C1 segment of cervical spinal cord (tissue), 14 donors: ENCODE results near the gene ACADSB.

Experiments used
- DNase-seq, 14 donors: peaks; one replicate each; lab custom pipeline; 2025; lab: John Stamatoyannopoulos, UW

ACADSB gene

GRCh38 chr10:123039632-123039930 lies 30.8 kb downstream of the ACADSB start:
- DNase-seq = no peak

GRCh38 chr10:123042708-123043408 lies 34.1 kb downstream of the ACADSB start:
- no peak for DNase-seq

GRCh38 chr10:123043409-123043925 lies 34.7 kb downstream of the ACADSB start:
- peak in 10 of 14 donors; percentile 4 to 59 (median 26) for DNase-seq

GRCh38 chr10:123044391-123044790 lies 35.6 kb downstream of the ACADSB start:
- DNase-seq = no peak

- no peak for DNase-seq
Observed at GRCh38 chr10:123045961-123046731, 37.3 kb downstream of the ACADSB start.

- no peak for DNase-seq
Observed at GRCh38 chr10:123057968-123058367, 49.2 kb downstream of the ACADSB start.

- DNase-seq = no peak
Observed at GRCh38 chr10:123061865-123062264, 53.1 kb downstream of the ACADSB start.

GRCh38 chr10:123062726-123063125 lies 53.9 kb downstream of the ACADSB start:
- no peak for DNase-seq

- DNase-seq = no peak
Observed at GRCh38 chr10:123068087-123068853, 59.5 kb downstream of the ACADSB start.

- peak in 1 of 14 donors; percentile 14 for DNase-seq
Observed at GRCh38 chr10:123069246-123069986, 60.6 kb downstream of the ACADSB start.

- no peak for DNase-seq
Observed at GRCh38 chr10:123073187-123073586, 64.4 kb downstream of the ACADSB start.

- no peak for DNase-seq
Observed at GRCh38 chr10:123074215-123074614, 65.4 kb downstream of the ACADSB start.

- DNase-seq = no peak
Observed at GRCh38 chr10:123081896-123082295, 73.1 kb downstream of the ACADSB start.

GRCh38 chr10:123083811-123084210 lies 75.0 kb downstream of the ACADSB start:
- no peak for DNase-seq

- DNase-seq = no peak
Observed at GRCh38 chr10:123086281-123086680, 77.5 kb downstream of the ACADSB start.

- no peak for DNase-seq
Observed at GRCh38 chr10:123087348-123087747, 78.5 kb downstream of the ACADSB start.

- DNase-seq = no peak
Observed at GRCh38 chr10:123087786-123088185, 79.0 kb downstream of the ACADSB start.

GRCh38 chr10:123092635-123093414 lies 84.0 kb downstream of the ACADSB start:
- no peak for DNase-seq

- DNase-seq = no peak
Observed at GRCh38 chr10:123093489-123093888, 84.7 kb downstream of the ACADSB start.

GRCh38 chr10:123096452-123096851 lies 87.6 kb downstream of the ACADSB start:
- no peak for DNase-seq

- no peak for DNase-seq
Observed at GRCh38 chr10:123097039-123097438, 88.2 kb downstream of the ACADSB start.
